Skeletal muscle tissue (tissue), 4 donors: ENCODE data around the gene ANKRD44. TPM values are rescaled to one million over a fixed set of nuclear protein-coding genes. Genes with fewer than 3 reads are reported as not detected.
"Not testable (repeated sequence)": the region's sequence is repeated elsewhere in the genome, so short reads cannot be mapped to it uniquely, and the experiment has no call there.

Experiments used
- H3K27ac ChIP-seq: one replicate; pipeline ENCODE4 v1.7.0; 2013; ENCODE audit warnings: mild to moderate bottlenecking, low read depth, low read length, inconsistent platforms
- H3K27me3 ChIP-seq, 3 donors: one replicate each; pipeline ENCODE4 v1.7.0; 2013; ENCODE audit warnings: low read length in 3 of 3; ENCODE audit not compliant: control insufficient read depth in 3 of 3, insufficient read depth in 3 of 3
- H3K36me3 ChIP-seq, 3 donors: one replicate each; pipeline ENCODE4 v1.7.0; 2013; ENCODE audit warnings: low read length in 3 of 3; ENCODE audit not compliant: control insufficient read depth in 3 of 3, insufficient read depth in 3 of 3
- H3K4me1 ChIP-seq, 3 donors: one replicate each; pipeline ENCODE4 v1.7.0; 2013; ENCODE audit warnings: low read length in 3 of 3, mild to moderate bottlenecking in 3 of 3; ENCODE audit not compliant: control insufficient read depth in 3 of 3, insufficient read depth in 3 of 3
- H3K4me3 ChIP-seq, 3 donors: one replicate each; pipeline ENCODE4 v1.7.0; 2013; ENCODE audit warnings: low read length in 3 of 3
- H3K9ac ChIP-seq, 3 donors: one replicate each; pipeline ENCODE4 v1.7.0; 2013; ENCODE audit warnings: low read length in 3 of 3, mild to moderate bottlenecking in 3 of 3, moderate library complexity in 2 of 3, low read depth in 1 of 3
- H3K9me3 ChIP-seq, 3 donors: one replicate each; pipeline ENCODE4 v1.7.0; 2013; ENCODE audit warnings: low read length in 3 of 3; ENCODE audit not compliant: control insufficient read depth in 3 of 3
- total RNA-seq: library from RNA; depleted of rRNA; stranded (reverse); fragments of >200 nt; gene quantifications from one replicate; pipeline ENCODE4 v1.2.3, GENCODE V29; 2014
- donor health status: Osteomylitis.

Gene ANKRD44
- total RNA-seq, 1 donor from 2014 or later: 26.6 TPM

GRCh38 chr2:197244349-197244748 lies 66.2 kb downstream of the ANKRD44 start:
- no peaks in the 10 kb centered on the region for H3K27me3 ChIP-seq
- no peaks in the 10 kb centered on the region for H3K36me3 ChIP-seq
- H3K27ac ChIP-seq: no peak overlapping the region
- no peaks in the 10 kb centered on the region for H3K9me3 ChIP-seq
- no peak overlapping the region for H3K4me3 ChIP-seq
- H3K9ac ChIP-seq: no peak overlapping the region
- peaks cover 0 to 20% (median 3%) of the 10 kb centered on the region in 3 donors for H3K4me1 ChIP-seq

- Histone ChIP-seq H3K9ac (no peak overlapping the region), H3K4me1 (peaks cover 0 to 20% (median 3%) of the 10 kb centered on the region in 3 donors), H3K4me3 (no peak overlapping the region), H3K27ac (peak overlapping the region; percentile 17), H3K27me3 (no peaks in the 10 kb centered on the region), H3K36me3 (no peaks in the 10 kb centered on the region), H3K9me3 (no peaks in the 10 kb centered on the region)
Measured at GRCh38 chr2:197242719-197243118, 67.9 kb downstream of the ANKRD44 start.

GRCh38 chr2:197241596-197241995 lies 69.0 kb downstream of the ANKRD44 start:
- Histone ChIP-seq H3K9me3 (no peaks in the 10 kb centered on the region), H3K27ac (no peak overlapping the region), H3K4me1 (peaks cover 0 to 20% (median 3%) of the 10 kb centered on the region in 3 donors), H3K4me3 (no peak overlapping the region), H3K27me3 (no peaks in the 10 kb centered on the region), H3K36me3 (no peaks in the 10 kb centered on the region), H3K9ac (no peak overlapping the region)

- Histone ChIP-seq H3K27me3 (no peaks in the 10 kb centered on the region), H3K9ac (no peak overlapping the region), H3K4me1 (peaks cover 0 to 20% (median 3%) of the 10 kb centered on the region in 3 donors), H3K27ac (no peak overlapping the region), H3K4me3 (no peak overlapping the region), H3K9me3 (no peaks in the 10 kb centered on the region), H3K36me3 (no peaks in the 10 kb centered on the region)
Measured at GRCh38 chr2:197241153-197241552, 69.4 kb downstream of the ANKRD44 start.

GRCh38 chr2:197240421-197241041 lies 70.0 kb downstream of the ANKRD44 start:
- Histone ChIP-seq H3K27ac (no peak overlapping the region), H3K9me3 (no peaks in the 10 kb centered on the region), H3K36me3 (no peaks in the 10 kb centered on the region), H3K4me1 (peaks cover 0 to 20% (median 3%) of the 10 kb centered on the region in 3 donors), H3K9ac (no peak overlapping the region), H3K4me3 (no peak overlapping the region), H3K27me3 (no peaks in the 10 kb centered on the region)

- H3K9me3 ChIP-seq, H3K4me3 ChIP-seq, H3K9ac ChIP-seq, H3K27me3 ChIP-seq, H3K27ac ChIP-seq, H3K36me3 ChIP-seq: not testable (repeated sequence)
- peaks cover 0 to 20% (median 3%) of the 10 kb centered on the region in 3 donors for H3K4me1 ChIP-seq
Measured at GRCh38 chr2:197240018-197240417, 70.6 kb downstream of the ANKRD44 start.

- Histone ChIP-seq H3K27me3 (no peaks in the 10 kb centered on the region), H3K4me1 (peaks cover 0 to 18% (median 3%) of the 10 kb centered on the region in 3 donors), H3K27ac (no peak overlapping the region), H3K9ac (no peak overlapping the region), H3K9me3 (no peaks in the 10 kb centered on the region), H3K36me3 (no peaks in the 10 kb centered on the region), H3K4me3 (no peak overlapping the region)
Measured at GRCh38 chr2:197239434-197239833, 71.1 kb downstream of the ANKRD44 start.

GRCh38 chr2:197238043-197238365 lies 72.6 kb downstream of the ANKRD44 start:
- Histone ChIP-seq H3K27me3 (no peaks in the 10 kb centered on the region), H3K4me3 (no peak overlapping the region), H3K9me3 (no peaks in the 10 kb centered on the region), H3K27ac (no peak overlapping the region), H3K36me3 (no peaks in the 10 kb centered on the region), H3K4me1 (peaks cover 0 to 8% (median 0%) of the 10 kb centered on the region in 3 donors), H3K9ac (no peak overlapping the region)

GRCh38 chr2:197237291-197238042 lies 73.1 kb downstream of the ANKRD44 start:
- H3K4me3 ChIP-seq: no peak overlapping the region
- H3K9me3 ChIP-seq: no peaks in the 10 kb centered on the region

GRCh38 chr2:197236816-197237215 lies 73.8 kb downstream of the ANKRD44 start:
- no peak overlapping the region for H3K27ac ChIP-seq
- H3K9me3 ChIP-seq: no peaks in the 10 kb centered on the region
- H3K27me3 ChIP-seq: no peaks in the 10 kb centered on the region
- no peaks in the 10 kb centered on the region for H3K4me1 ChIP-seq
- H3K9ac ChIP-seq: no peak overlapping the region
- H3K4me3 ChIP-seq: no peak overlapping the region
- H3K36me3 ChIP-seq: no peaks in the 10 kb centered on the region

More at GRCh38 chr2:197237291-197238042, 73.1 kb downstream of the ANKRD44 start:
- H3K27ac ChIP-seq: no peak overlapping the region
- no peak overlapping the region for H3K9ac ChIP-seq
- peaks cover 0 to 2% (median 0%) of the 10 kb centered on the region in 3 donors for H3K4me1 ChIP-seq
- H3K27me3 ChIP-seq: no peaks in the 10 kb centered on the region
- H3K36me3 ChIP-seq: no peaks in the 10 kb centered on the region
